ENCODE measurements around the gene EFNA1.

GRCh38 chr1:155181371-155182051, 53.8 kb downstream of the EFNA1 start:
- TF ChIP-seq FOXP2 (optimal IDR thresholded peaks at IDR 0.05; ENCODE audit: control extremely low read depth, extremely low read length, insufficient read depth) = no peak
- no peak for TF ChIP-seq POLR2AphosphoS5 (IDR thresholded peaks at IDR 0.05; ENCODE audit: borderline replicate concordance, low read depth, low read length)
- TF ChIP-seq EZH2 (IDR thresholded peaks at IDR 0.05) = no peak

All from SK-N-MC (cell line).